HCT116 (cell line): ENCODE data around the gene ARHGEF10L. TPM values are rescaled to one million over a fixed set of nuclear protein-coding genes. Genes with fewer than 3 reads are reported as not detected.

Source experiments
- ATAC-seq: fragments of 200-7000 bp; cut with Tn5 transposase; 2 replicates; pipeline ENCODE4 v1.9.1; 2020; ENCODE audit warnings: mild to moderate bottlenecking, moderate library complexity
- BruUV-seq: library from RNA; stranded (reverse); fragments of 400-500 nt; replicated peaks from 2 replicates; lab custom pipeline; 2021; lab: Mats Ljungman, UMichigan
- CTCF ChIA-PET: fragments of 300-600 bp; sonication (Branson Sonifier 250); formaldehyde crosslinking; loops from one replicate; lab custom pipeline; 2021; ENCODE audit warnings: antibody characterized with exemption; lab: Charles Lee
- POLR2A ChIA-PET: fragments of 300-600, 350-600 bp; sonication (Branson Sonifier 250); formaldehyde crosslinking; loops from one replicate; lab custom pipeline; 2021; ENCODE audit warnings: antibody characterized with exemption; lab: Charles Lee
- RAD21 ChIA-PET, 2 experiments: fragments of 300-600 bp; sonication (Branson Sonifier 250); formaldehyde crosslinking; loops; one replicate each; lab custom pipeline; 2023; ENCODE audit warnings: low total read pairs in 2 of 2; ENCODE audit not compliant: uncharacterized antibody in 2 of 2, unreplicated experiment in 2 of 2, low non-redundant PET in 1 of 2; lab: Charles Lee
- DNase-seq: peaks from one replicate; pipeline ENCODE4 v3.0.0-alpha.2; 2010; ENCODE audit warnings: low read depth, low spot score
- H2AFZ ChIP-seq: fragments of 200-600 bp; shearing (Covaris generic), sonication (generic); 2 replicates; pipeline ENCODE4 v1.6.1; 2017; ENCODE audit warnings: low read depth, mixed run types, mixed read lengths, antibody characterized with exemption, low read length; ENCODE audit not compliant: poor library complexity, severe bottlenecking
- H3K27ac ChIP-seq: 2 replicates; pipeline ENCODE4 v1.5.1; 2012; ENCODE audit warnings: low read depth, low read length
- H3K27me3 ChIP-seq: fragments of 200-600 bp; sonication (generic); 2 replicates; pipeline ENCODE4 v1.6.1; 2016; ENCODE audit warnings: mixed run types, low read length, mixed read lengths; ENCODE audit not compliant: insufficient read depth
- H3K36me3 ChIP-seq, 2 experiments: fragments of 200-500 bp in 1 of 2; fragments of 200-600 bp in 1 of 2; sonication (Bioruptor generic) in 1 of 2; sonication (generic) in 1 of 2; 2 replicates each; pipeline versions ENCODE4 v1.5.1 to v1.6.1; 2014 to 2016; ENCODE audit warnings: low read length in 2 of 2, inconsistent platforms in 1 of 2, mixed read lengths in 1 of 2, mixed run types in 1 of 2; ENCODE audit not compliant: insufficient read depth in 2 of 2, control insufficient read depth in 1 of 2
- H3K4me1 ChIP-seq, 2 experiments: fragments of 200-600 bp in 1 of 2; sonication (generic) in 1 of 2; 2 replicates each; pipeline versions ENCODE4 v1.5.1 to v1.6.1; 2012 to 2017; ENCODE audit warnings: low read length in 2 of 2, inconsistent platforms in 1 of 2, mild to moderate bottlenecking in 1 of 2, mixed read lengths in 1 of 2, mixed run types in 1 of 2, moderate library complexity in 1 of 2; ENCODE audit not compliant: insufficient read depth in 2 of 2, control insufficient read depth in 1 of 2
- H3K4me2 ChIP-seq: fragments of 200-600 bp; sonication (generic); 2 replicates; pipeline ENCODE4 v1.6.1; 2017; ENCODE audit warnings: mixed run types, low read length, mixed read lengths
- H3K4me3 ChIP-seq, 2 experiments: fragments of 200-600 bp in 1 of 2; sonication (generic) in 1 of 2; replicated peaks in 1 of 2; 2 replicates each; pipeline ENCODE4 v1.5.1; 2011 to 2016; ENCODE audit warnings: low read length in 2 of 2, control low read depth in 1 of 2, low read depth in 1 of 2, mild to moderate bottlenecking in 1 of 2, mixed read lengths in 1 of 2, mixed run types in 1 of 2
- H3K79me2 ChIP-seq: fragments of 200-600 bp; sonication (generic); 2 replicates; pipeline ENCODE4 v1.6.1; 2017; ENCODE audit warnings: mild to moderate bottlenecking, mixed run types, low read length, moderate library complexity, mixed read lengths; ENCODE audit not compliant: insufficient read depth
- H3K9ac ChIP-seq: fragments of 200-600 bp; sonication (generic); 2 replicates; pipeline ENCODE4 v1.6.1; 2016; ENCODE audit warnings: low read length, mixed read lengths
- H3K9me2 ChIP-seq: fragments of 200-600 bp; sonication (generic), shearing (Covaris generic); 2 replicates; pipeline ENCODE4 v1.6.1; 2017; ENCODE audit warnings: mixed run types, mild to moderate bottlenecking, moderate library complexity; ENCODE audit not compliant: insufficient read depth
- H3K9me3 ChIP-seq, 2 experiments: fragments of 200-500 bp in 1 of 2; fragments of 200-600 bp in 1 of 2; sonication (Bioruptor generic) in 1 of 2; sonication (generic) in 1 of 2; 2 replicates each; pipeline ENCODE4 v1.6.1; 2014 to 2017; ENCODE audit warnings: low read length in 2 of 2, mixed read lengths in 2 of 2, inconsistent platforms in 1 of 2, low read depth in 1 of 2, mild to moderate bottlenecking in 1 of 2, mixed run types in 1 of 2, moderate library complexity in 1 of 2; ENCODE audit not compliant: control insufficient read depth in 1 of 2, insufficient read depth in 1 of 2
- H4K20me1 ChIP-seq: fragments of 200-600 bp; sonication (generic), shearing (Covaris generic); 2 replicates; pipeline ENCODE4 v1.6.1; 2017; ENCODE audit warnings: mixed run types, mild to moderate bottlenecking, moderate library complexity; ENCODE audit not compliant: insufficient read depth
- ATF3 ChIP-seq: IDR thresholded peaks from 2 replicates; pipeline ENCODE4 v1.6.1; 2012
- CBX3 ChIP-seq: IDR thresholded peaks from 2 replicates; pipeline ENCODE4 v1.6.1; 2012; ENCODE audit warnings: low read depth
- CEBPB ChIP-seq: IDR thresholded peaks from 2 replicates; pipeline ENCODE4 v1.6.1; 2012; ENCODE audit warnings: low read depth
- CTCF ChIP-seq, 3 experiments: fragments of 200-600 bp in 1 of 3; sonication (generic) in 1 of 3; IDR thresholded peaks in 2 of 3; conservative IDR thresholded peaks in 1 of 3; 2 replicates each; pipeline ENCODE4 v1.5.1; 2012 to 2017; ENCODE audit warnings: low read depth in 2 of 3, low read length in 2 of 3, antibody characterized with exemption in 1 of 3, borderline replicate concordance in 1 of 3, control low read depth in 1 of 3, mild to moderate bottlenecking in 1 of 3, mixed read lengths in 1 of 3, mixed run types in 1 of 3, moderate library complexity in 1 of 3; ENCODE audit not compliant: insufficient read depth in 1 of 3
- ELF1 ChIP-seq: IDR thresholded peaks from 2 replicates; pipeline ENCODE4 v1.6.1; 2012; ENCODE audit warnings: low read depth, borderline replicate concordance
- EZH2phosphoT487 ChIP-seq: fragments of 200-600 bp; IDR thresholded peaks from 2 replicates; pipeline ENCODE4 v1.6.1; 2018; ENCODE audit warnings: antibody characterized with exemption, borderline replicate concordance
- JUND ChIP-seq: IDR thresholded peaks from 2 replicates; pipeline ENCODE4 v1.6.1; 2012
- MAX ChIP-seq: IDR thresholded peaks from 2 replicates; pipeline ENCODE4 v1.6.1; 2012
- RAD21 ChIP-seq: IDR thresholded peaks from 2 replicates; pipeline ENCODE4 v1.6.1; 2012; ENCODE audit warnings: low read depth, mild to moderate bottlenecking
- REST ChIP-seq: IDR thresholded peaks from 2 replicates; pipeline ENCODE4 v1.6.1; 2012; ENCODE audit warnings: low read depth
- SIN3A ChIP-seq: IDR thresholded peaks from 2 replicates; pipeline ENCODE4 v1.6.1; 2012; ENCODE audit warnings: low read depth
- SP1 ChIP-seq: IDR thresholded peaks from 2 replicates; pipeline ENCODE4 v1.6.1; 2012; ENCODE audit warnings: low read depth
- SRF ChIP-seq: IDR thresholded peaks from 2 replicates; pipeline ENCODE4 v1.6.1; 2012; ENCODE audit warnings: low read depth
- YY1 ChIP-seq: IDR thresholded peaks from 2 replicates; pipeline ENCODE4 v1.6.1; 2011; ENCODE audit warnings: low read length, low read depth, moderate library complexity, mild to moderate bottlenecking; ENCODE audit not compliant: insufficient replicate concordance; ENCODE audit errors: extremely low read depth
- ZBTB33 ChIP-seq: IDR thresholded peaks from 2 replicates; pipeline ENCODE4 v1.6.1; 2011; ENCODE audit warnings: mild to moderate bottlenecking, low read length, moderate library complexity; ENCODE audit not compliant: insufficient replicate concordance; ENCODE audit errors: extremely low read depth
- ZFX ChIP-seq: fragments of 450-650 bp; IDR thresholded peaks from 2 replicates; pipeline ENCODE4 v1.6.1; 2017
- intact Hi-C: fragments of 100-400 bp; cut with micrococcal nuclease; formaldehyde crosslinking; loops from 2 replicates; pipeline ENCODE4 v1.10.0; 2022
- total RNA-seq: library from RNA; stranded (reverse); gene quantifications from one replicate; pipeline ENCODE4 v1.2.1, GENCODE V29; 2021; ENCODE audit not compliant: unreplicated experiment

Gene ARHGEF10L
- total RNA-seq, 1 experiment from 2014 or later: 14.7 TPM

GRCh38 chr1:17515902-17516301, 23.6 kb upstream of the ARHGEF10L start:
- no peak overlapping the region for H3K4me3 ChIP-seq
- H3K4me2 ChIP-seq: no peak overlapping the region
- CTCF ChIA-PET: interaction anchor here (2.6 kb wide), 1 partner anchor 13 kb away, joined by 8 read pairs; no protein-coding TSS in a partner anchor
- H3K9ac ChIP-seq: no peak overlapping the region
- no TSS peak for BruUV-seq
- H2AFZ ChIP-seq: no peak overlapping the region
- ATAC-seq: no peak
- no peaks in the 10 kb centered on the region for H3K79me2 ChIP-seq
- intact Hi-C loops: no loop called here
- H4K20me1 ChIP-seq: no peaks in the 10 kb centered on the region
- no peak for TF ChIP-seq MAX
- no peak for TF ChIP-seq EZH2phosphoT487
- TF ChIP-seq CBX3: no peak
- no peak for TF ChIP-seq RAD21
- TF ChIP-seq SP1: no peak
- no peak for TF ChIP-seq YY1
- TF ChIP-seq JUND: no peak
- TF ChIP-seq ELF1: no peak
- no peak for TF ChIP-seq CEBPB
- TF ChIP-seq ZFX: no peak
- TF ChIP-seq SRF: no peak
- TF ChIP-seq SIN3A: no peak
- no peak for TF ChIP-seq REST
- TF ChIP-seq CTCF (IDR thresholded peaks at IDR 0.05 in 2 of 3, conservative IDR thresholded peaks at IDR 0.05 in 1 of 3; ENCODE audit: borderline replicate concordance in 1 of 3, insufficient read depth in 1 of 3, low read depth in 2 of 3, low read length in 2 of 3): no peak
- TF ChIP-seq ZBTB33: no peak
- no peak for TF ChIP-seq ATF3
- TF ChIP-seq, all 23 proteins: peak for 0
- H3K27ac ChIP-seq: no peak overlapping the region
- ChIA-PET POLR2A (interaction anchor here (0.7 kb wide), 1 partner anchor 130 kb away, joined by 3 read pairs; no protein-coding TSS in a partner anchor), RAD21 (no interaction called here)
- no peaks in the 10 kb centered on the region for H3K9me2 ChIP-seq
- H3K9me3 ChIP-seq: no peaks in the 10 kb centered on the region
- no peaks in the 10 kb centered on the region for H3K27me3 ChIP-seq
- no peak for DNase-seq
- H3K36me3 ChIP-seq: no peaks in the 10 kb centered on the region
- H3K4me1 ChIP-seq: peaks cover 18 to 34% of the 10 kb centered on the region in 2 experiments
